ENCODE measurements around the gene FBXO28. TPM values are rescaled to one million over a fixed set of nuclear protein-coding genes. Genes with fewer than 3 reads are reported as not detected.

Gene FBXO28
- total RNA-seq, 1 experiment from 2014 or later: 82.6 TPM

GRCh38 chr1:224189561-224189960 is 75.7 kb downstream of the FBXO28 start:
- no peak for ATAC-seq
- Histone ChIP-seq H3K79me2 (ENCODE audit: low read length) (peaks cover 63% of the 10 kb centered on the region), H3K9ac (ENCODE audit: low read length) (no peak overlapping the region), H4K20me1 (ENCODE audit: low read length) (peaks cover 22% of the 10 kb centered on the region), H3K4me2 (ENCODE audit: low read length) (no peak overlapping the region), H3K9me3 (ENCODE audit: low read length) (no peaks in the 10 kb centered on the region), H3K27ac (ENCODE audit: low read length) (no peak overlapping the region), H3K9me2 (replicated peaks; ENCODE audit: low read length) (no peaks in the 10 kb centered on the region), H3K36me3 (ENCODE audit: low read depth, low read length) (peaks cover 31% of the 10 kb centered on the region), H3F3A (ENCODE audit: low read length, unreplicated experiment) (no peaks in the 10 kb centered on the region), H3K27me3 (ENCODE audit: low read length) (no peaks in the 10 kb centered on the region), H2AFZ (ENCODE audit: low read length) (no peak overlapping the region), H3K4me3 (ENCODE audit: low read length) (no peak overlapping the region), H3K4me1 (ENCODE audit: insufficient read depth, low read length) (peaks cover 15% of the 10 kb centered on the region)
- POLR2A ChIA-PET (ENCODE audit: unreplicated experiment): no interaction called here
- intact Hi-C loops (cut with micrococcal nuclease): no loop called here
- DNase-seq: peak; percentile 29
- no peak for TF ChIP-seq EZH2 (IDR thresholded peaks at IDR 0.05; ENCODE audit: low read length, unreplicated experiment)
- TF ChIP-seq EZH2phosphoT487 (IDR thresholded peaks at IDR 0.05; ENCODE audit: borderline replicate concordance, low read length): no peak
- no peak for TF ChIP-seq CTCF (conservative IDR thresholded peaks at IDR 0.05; ENCODE audit: low read depth, low read length)
- BruUV-seq (replicated peaks): no TSS peak
- CTCF ChIA-PET: no interaction called here

- no peaks in the 10 kb centered on the region for H3K9me2 ChIP-seq (replicated peaks; ENCODE audit: low read length)
- no peaks in the 10 kb centered on the region for H3K4me1 ChIP-seq (ENCODE audit: insufficient read depth, low read length)
- H3F3A ChIP-seq (ENCODE audit: low read length, unreplicated experiment): no peaks in the 10 kb centered on the region
- peaks cover 31% of the 10 kb centered on the region for H3K36me3 ChIP-seq (ENCODE audit: low read depth, low read length)
- H3K9ac ChIP-seq (ENCODE audit: low read length): no peak overlapping the region
- H4K20me1 ChIP-seq (ENCODE audit: low read length): peaks cover 15% of the 10 kb centered on the region; the same call in 1 of the 2 replicates
- H3K27ac ChIP-seq (ENCODE audit: low read length): no peak overlapping the region
- TF ChIP-seq EZH2phosphoT487 (IDR thresholded peaks at IDR 0.05; ENCODE audit: borderline replicate concordance, low read length): no peak
- no peak for TF ChIP-seq CTCF (conservative IDR thresholded peaks at IDR 0.05; ENCODE audit: low read depth, low read length)
- no peak for TF ChIP-seq EZH2 (IDR thresholded peaks at IDR 0.05; ENCODE audit: low read length, unreplicated experiment)
- H3K4me3 ChIP-seq (ENCODE audit: low read length): no peak overlapping the region
- peaks cover 36% of the 10 kb centered on the region for H3K79me2 ChIP-seq (ENCODE audit: low read length)
- ChIA-PET POLR2A (ENCODE audit: unreplicated experiment) (no interaction called here), CTCF (no interaction called here)
- H3K9me3 ChIP-seq (ENCODE audit: low read length): no peaks in the 10 kb centered on the region
- ATAC-seq (no peak), DNase-seq (no peak)
- H3K27me3 ChIP-seq (ENCODE audit: low read length): no peaks in the 10 kb centered on the region
- intact Hi-C loops (cut with micrococcal nuclease): no loop called here
- no peak overlapping the region for H2AFZ ChIP-seq (ENCODE audit: low read length)
- TSS peak; percentile 38 for BruUV-seq (replicated peaks)
- no peak overlapping the region for H3K4me2 ChIP-seq (ENCODE audit: low read length)
Measured at GRCh38 chr1:224192082-224192788, 78.3 kb downstream of the FBXO28 start.

GRCh38 chr1:224193319-224193966 is 79.5 kb downstream of the FBXO28 start:
- no peaks in the 10 kb centered on the region for H3K27me3 ChIP-seq (ENCODE audit: low read length)
- ChIA-PET CTCF (no interaction called here), POLR2A (ENCODE audit: unreplicated experiment) (no interaction called here)
- peaks cover 13% of the 10 kb centered on the region; the same call in 1 of the 2 replicates for H4K20me1 ChIP-seq (ENCODE audit: low read length)
- H3K79me2 ChIP-seq (ENCODE audit: low read length): peaks cover 24% of the 10 kb centered on the region
- no peaks in the 10 kb centered on the region for H3K9me2 ChIP-seq (replicated peaks; ENCODE audit: low read length)
- H3K9ac ChIP-seq (ENCODE audit: low read length): no peak overlapping the region
- ATAC-seq: no peak
- no peak for DNase-seq
- H3K36me3 ChIP-seq (ENCODE audit: low read depth, low read length): peaks cover 31% of the 10 kb centered on the region
- BruUV-seq (replicated peaks): no TSS peak
- H3K4me3 ChIP-seq (ENCODE audit: low read length): no peak overlapping the region
- no peak overlapping the region for H2AFZ ChIP-seq (ENCODE audit: low read length)
- no peak overlapping the region for H3K27ac ChIP-seq (ENCODE audit: low read length)
- H3K4me2 ChIP-seq (ENCODE audit: low read length): no peak overlapping the region
- TF ChIP-seq EZH2 (IDR thresholded peaks at IDR 0.05; ENCODE audit: low read length, unreplicated experiment) (no peak), EZH2phosphoT487 (IDR thresholded peaks at IDR 0.05; ENCODE audit: borderline replicate concordance, low read length) (no peak), CTCF (conservative IDR thresholded peaks at IDR 0.05; ENCODE audit: low read depth, low read length) (no peak)
- H3F3A ChIP-seq (ENCODE audit: low read length, unreplicated experiment): no peaks in the 10 kb centered on the region
- H3K9me3 ChIP-seq (ENCODE audit: low read length): no peaks in the 10 kb centered on the region
- H3K4me1 ChIP-seq (ENCODE audit: insufficient read depth, low read length): no peaks in the 10 kb centered on the region
- intact Hi-C loops (cut with micrococcal nuclease): no loop called here
